ENCODE data around the gene ATP11A.

DNA sequence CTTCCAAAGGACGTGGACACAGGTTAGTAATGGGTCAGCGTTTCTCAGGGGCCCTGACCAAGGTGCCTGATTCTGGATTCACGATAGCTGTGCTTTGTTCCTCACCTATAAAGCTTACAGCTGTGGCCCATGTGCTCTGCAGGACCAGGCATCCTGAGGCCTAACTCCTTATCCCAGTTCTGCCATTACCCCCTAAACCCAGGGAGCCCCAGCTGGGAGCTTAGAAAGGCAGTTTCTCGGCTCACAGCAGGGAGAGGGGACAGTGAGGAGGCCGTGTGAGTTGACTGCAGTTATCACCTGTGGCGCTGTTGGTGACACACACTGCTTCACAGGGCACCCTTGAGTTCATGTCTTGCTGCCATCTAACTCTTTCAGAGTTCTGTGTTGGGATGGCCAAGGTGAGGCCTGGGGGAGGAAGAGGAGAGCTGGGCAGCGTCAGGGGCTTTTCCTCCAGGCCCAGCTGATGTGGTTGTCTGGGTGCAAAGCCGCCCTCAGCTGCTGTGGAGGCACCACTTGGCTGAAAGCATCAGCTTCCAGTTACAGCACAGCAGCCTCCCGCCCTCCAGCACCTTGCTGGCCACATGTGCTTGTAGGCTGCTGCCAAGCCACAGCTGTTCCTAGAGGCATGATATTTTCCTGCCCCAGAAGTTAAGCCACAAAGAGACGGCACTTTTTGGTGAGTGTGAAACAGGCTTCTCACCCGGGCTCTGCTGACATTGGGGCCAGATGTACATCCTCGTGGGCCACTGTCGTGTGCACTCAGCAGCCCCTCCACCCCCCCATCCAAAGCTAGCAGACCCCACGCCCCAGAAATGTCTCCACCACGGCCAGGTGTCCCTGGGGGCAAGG is 179.6 kb downstream of the ATP11A start:
- TF ChIP-seq, protein P1, sequence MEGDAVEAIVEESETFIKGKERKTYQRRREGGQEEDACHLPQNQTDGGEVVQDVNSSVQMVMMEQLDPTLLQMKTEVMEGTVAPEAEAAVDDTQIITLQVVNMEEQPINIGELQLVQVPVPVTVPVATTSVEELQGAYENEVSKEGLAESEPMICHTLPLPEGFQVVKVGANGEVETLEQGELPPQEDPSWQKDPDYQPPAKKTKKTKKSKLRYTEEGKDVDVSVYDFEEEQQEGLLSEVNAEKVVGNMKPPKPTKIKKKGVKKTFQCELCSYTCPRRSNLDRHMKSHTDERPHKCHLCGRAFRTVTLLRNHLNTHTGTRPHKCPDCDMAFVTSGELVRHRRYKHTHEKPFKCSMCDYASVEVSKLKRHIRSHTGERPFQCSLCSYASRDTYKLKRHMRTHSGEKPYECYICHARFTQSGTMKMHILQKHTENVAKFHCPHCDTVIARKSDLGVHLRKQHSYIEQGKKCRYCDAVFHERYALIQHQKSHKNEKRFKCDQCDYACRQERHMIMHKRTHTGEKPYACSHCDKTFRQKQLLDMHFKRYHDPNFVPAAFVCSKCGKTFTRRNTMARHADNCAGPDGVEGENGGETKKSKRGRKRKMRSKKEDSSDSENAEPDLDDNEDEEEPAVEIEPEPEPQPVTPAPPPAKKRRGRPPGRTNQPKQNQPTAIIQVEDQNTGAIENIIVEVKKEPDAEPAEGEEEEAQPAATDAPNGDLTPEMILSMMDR (IDR thresholded peaks at IDR 0.05), result no peak
- no peak for TF ChIP-seq POLR2A (IDR thresholded peaks at IDR 0.05)
